Small intestine (tissue), 7 donors: ENCODE measurements around the gene PRTG. TPM values are rescaled to one million over a fixed set of nuclear protein-coding genes. Genes with fewer than 3 reads are reported as not detected.

ENCODE experiments used
- DNase-seq, 2 donors: peaks; one replicate each; pipeline versions ENCODE4 v3.0.0 to v3.0.0-alpha.2; 2013
- FAIRE-seq: peaks from 2 replicates; lab custom pipeline; 2012; peaks lifted over from hg19 to GRCh38; lab: Jason Lieb, UNC
- H3K27ac ChIP-seq, 3 donors: one replicate each; pipeline ENCODE4 v1.5.1; 2013; ENCODE audit warnings: low read length in 2 of 3, mild to moderate bottlenecking in 2 of 3, control low read depth in 1 of 3, inconsistent platforms in 1 of 3, low read depth in 1 of 3, moderate library complexity in 1 of 3
- H3K27me3 ChIP-seq, 3 donors: one replicate each; pipeline ENCODE4 v1.6.1; 2013; ENCODE audit warnings: low read length in 3 of 3, inconsistent platforms in 1 of 3; ENCODE audit not compliant: control insufficient read depth in 3 of 3, insufficient read depth in 3 of 3
- H3K36me3 ChIP-seq, 3 donors: one replicate each; pipeline ENCODE4 v1.6.1; 2013; ENCODE audit warnings: low read length in 3 of 3, inconsistent platforms in 1 of 3, low read depth in 1 of 3, mild to moderate bottlenecking in 1 of 3, moderate library complexity in 1 of 3; ENCODE audit not compliant: control insufficient read depth in 3 of 3, insufficient read depth in 2 of 3
- H3K4me1 ChIP-seq, 3 donors: one replicate each; pipeline ENCODE4 v1.6.1; 2013; ENCODE audit warnings: low read length in 2 of 3, inconsistent platforms in 1 of 3, low read depth in 1 of 3, mild to moderate bottlenecking in 1 of 3, moderate library complexity in 1 of 3; ENCODE audit not compliant: control insufficient read depth in 3 of 3, insufficient read depth in 2 of 3
- H3K4me3 ChIP-seq, 3 donors: one replicate each; pipeline ENCODE4 v1.5.1; 2013; ENCODE audit warnings: low read length in 3 of 3, control low read depth in 1 of 3, inconsistent platforms in 1 of 3, low read depth in 1 of 3, mild to moderate bottlenecking in 1 of 3, moderate library complexity in 1 of 3
- H3K9me3 ChIP-seq, 2 donors: one replicate each; pipeline ENCODE4 v1.6.1; 2013; ENCODE audit warnings: low read depth in 1 of 2, low read length in 1 of 2; ENCODE audit not compliant: control insufficient read depth in 2 of 2, insufficient read depth in 1 of 2
- WGBS, 3 donors: extraction: QIAGEN DNeasy Blood & Tissue Kit; methylation state at CpG; one replicate each; pipeline ENCODE4 v1.1.7; 2013; 5-methylcytosine and 5-hydroxymethylcytosine counted together
- polyA plus RNA-seq, 4 donors: library from polyadenylated mRNA; stranded (reverse) in 3 of 4; unstranded in 1 of 4; fragments of 200-250 nt in 3 of 4; fragments of 120-200 nt in 1 of 4; gene quantifications; one replicate each; pipeline versions ENCODE4 v1.2.1 to v1.2.3, GENCODE V29; 2013
- donor health status: healthy with polysubstance abuse.
- donor health status: control.
- donor health status: control.
- donor health status: Bipolar disorder and iron deficiency.
- donor health status: healthy.

The PRTG gene
- polyA plus RNA-seq, 4 donors, result 0.19 to 6.4 TPM; not detected in 2

DNA sequence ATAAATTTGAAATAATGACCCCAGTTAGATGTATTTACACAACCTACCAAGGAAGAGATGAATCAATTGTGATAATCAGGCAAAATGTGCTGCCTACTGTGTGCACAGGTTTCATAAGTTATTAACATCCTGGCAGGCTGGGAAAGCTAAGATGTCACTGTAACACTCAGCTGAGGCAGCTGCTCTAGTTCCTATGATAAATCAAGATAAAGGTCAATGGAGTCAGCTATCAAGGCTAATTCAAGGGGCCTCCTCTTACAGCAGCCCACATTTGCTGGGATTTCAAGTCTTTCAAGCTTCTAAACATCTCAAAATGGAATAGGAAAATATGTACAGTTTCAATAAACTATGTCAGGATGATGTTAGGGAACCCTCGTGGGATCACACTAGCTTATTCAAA is 84.1 kb downstream of the PRTG start:
- Histone ChIP-seq H3K27ac (no peak overlapping the region), H3K9me3 (no peaks in the 10 kb centered on the region), H3K27me3 (no peaks in the 10 kb centered on the region), H3K4me1 (no peaks in the 10 kb centered on the region), H3K4me3 (no peak overlapping the region), H3K36me3 (no peaks in the 10 kb centered on the region)
- no peak for DNase-seq
- FAIRE-seq, result no peak
- WGBS, 3 donors, result 80 to 85% (median 83%) methylated on average over 1 of the region's 1 CpG

- no peak overlapping the region for H3K4me3 ChIP-seq
- WGBS, 3 donors, result 59 to 64% (median 64%) methylated on average over 4 of the region's 4 CpGs
- no peaks in the 10 kb centered on the region for H3K4me1 ChIP-seq
- DNase-seq (no peak), FAIRE-seq (no peak)
- H3K9me3 ChIP-seq, result no peaks in the 10 kb centered on the region
- H3K36me3 ChIP-seq, result no peaks in the 10 kb centered on the region
- no peaks in the 10 kb centered on the region for H3K27me3 ChIP-seq
- H3K27ac ChIP-seq, result no peak overlapping the region
Measured at GRCh38 chr15:55654561-55655031, 88.4 kb downstream of the PRTG start.

DNA sequence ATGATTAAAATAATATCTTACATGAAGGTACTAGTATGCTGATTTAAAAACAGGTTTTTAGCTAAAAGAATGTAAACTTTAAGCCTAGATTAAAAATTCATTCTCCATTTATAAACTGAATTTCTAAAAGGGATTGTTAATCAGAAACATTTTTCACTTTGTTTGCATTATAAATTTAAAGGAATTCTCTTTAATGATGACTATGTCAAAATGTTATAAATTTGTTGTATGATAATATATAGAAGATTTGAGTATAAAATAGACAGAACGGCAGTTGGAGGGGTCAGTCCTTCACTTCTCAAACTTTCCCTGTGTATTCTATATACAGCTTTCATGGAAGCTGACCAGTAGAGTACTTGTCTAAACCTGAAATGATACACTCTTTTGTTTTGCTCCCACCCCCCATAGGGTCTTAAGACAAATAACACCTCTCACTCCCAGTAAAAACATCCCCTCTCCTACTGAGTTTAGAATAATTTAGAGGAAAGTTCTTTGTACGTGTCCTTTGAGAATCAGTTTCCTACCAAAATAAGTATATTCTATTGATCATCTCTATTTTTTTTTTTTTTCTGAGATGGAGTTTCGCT is 90.0 kb downstream of the PRTG start:
- no peak for DNase-seq
- WGBS, 3 donors, result 94 to 97% (median 96%) methylated on average over 3 of the region's 3 CpGs
- Histone ChIP-seq H3K27me3 (no peaks in the 10 kb centered on the region), H3K4me3 (no peak overlapping the region), H3K36me3 (no peaks in the 10 kb centered on the region), H3K27ac (no peak overlapping the region), H3K4me1 (no peaks in the 10 kb centered on the region), H3K9me3 (no peaks in the 10 kb centered on the region)
- FAIRE-seq, result no peak

DNA sequence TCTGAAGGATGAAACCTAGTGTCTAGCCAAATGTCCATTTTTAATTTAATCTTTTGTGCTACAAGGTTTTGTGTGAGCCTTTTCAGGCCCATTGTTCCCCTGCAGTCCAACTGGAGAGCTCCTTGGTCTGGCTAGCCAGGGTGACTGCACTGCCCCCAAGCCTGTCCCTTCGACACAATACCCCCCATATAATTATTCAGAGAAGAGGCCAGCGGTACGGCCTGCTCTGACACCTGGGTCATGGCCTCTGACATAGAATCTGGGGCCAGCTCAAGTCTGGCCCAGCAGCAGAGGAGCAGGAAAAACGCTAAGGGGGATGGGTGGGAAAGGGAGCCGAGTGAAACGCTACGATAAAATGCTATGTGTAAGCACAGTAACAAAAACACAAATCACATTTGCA is 90.6 kb downstream of the PRTG start:
- H3K4me1 ChIP-seq, result no peaks in the 10 kb centered on the region
- no peak for FAIRE-seq
- H3K27ac ChIP-seq, result no peak overlapping the region
- WGBS, 3 donors, result 80 to 82% (median 82%) methylated on average over 7 of the region's 7 CpGs
- no peaks in the 10 kb centered on the region for H3K9me3 ChIP-seq
- H3K4me3 ChIP-seq, result no peak overlapping the region
- DNase-seq, result no peak
- no peaks in the 10 kb centered on the region for H3K27me3 ChIP-seq
- no peaks in the 10 kb centered on the region for H3K36me3 ChIP-seq

DNA sequence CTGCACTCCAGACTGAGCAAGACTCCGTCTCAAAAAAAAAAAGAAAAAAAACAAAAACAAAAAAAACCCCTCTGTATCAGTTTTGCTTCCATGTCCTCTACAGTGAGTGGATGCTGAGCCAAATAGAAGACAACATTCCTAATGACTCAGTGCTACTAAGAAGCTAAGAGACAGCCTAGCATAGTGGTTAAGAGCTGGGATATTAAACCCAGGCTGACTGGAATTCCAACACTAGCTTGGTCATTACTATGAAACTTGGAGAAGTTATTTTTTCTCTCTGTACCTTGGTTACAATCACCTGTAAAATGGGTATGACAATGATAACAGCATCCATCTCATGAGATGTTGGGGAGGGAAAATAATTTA is 93.9 kb downstream of the PRTG start:
- H3K4me1 ChIP-seq, result no peaks in the 10 kb centered on the region
- WGBS, 3 donors, result 81 to 92% (median 83%) methylated on average over 1 of the region's 1 CpG
- no peaks in the 10 kb centered on the region for H3K36me3 ChIP-seq
- no peak overlapping the region for H3K27ac ChIP-seq
- DNase-seq (no peak), FAIRE-seq (no peak)
- H3K27me3 ChIP-seq, result no peaks in the 10 kb centered on the region
- no peaks in the 10 kb centered on the region for H3K9me3 ChIP-seq
- no peak overlapping the region for H3K4me3 ChIP-seq

- Histone ChIP-seq H3K27me3 (no peaks in the 10 kb centered on the region), H3K27ac (no peak overlapping the region), H3K4me3 (no peak overlapping the region), H3K9me3 (no peaks in the 10 kb centered on the region), H3K36me3 (peaks cover 0 to 3% (median 0%) of the 10 kb centered on the region in 3 donors), H3K4me1 (no peaks in the 10 kb centered on the region)
- no peak for FAIRE-seq
- WGBS, 3 donors, result 68 to 90% (median 78%) methylated on average over 1 of the region's 1 CpG
- no peak for DNase-seq
Measured at GRCh38 chr15:55638764-55639163, 104.2 kb downstream of the PRTG start.

- no peak overlapping the region for H3K4me3 ChIP-seq
- H3K27ac ChIP-seq, result no peak overlapping the region
- H3K27me3 ChIP-seq, result no peaks in the 10 kb centered on the region
- FAIRE-seq, result no peak
- no peak for DNase-seq
- H3K36me3 ChIP-seq, result peaks cover 0 to 3% (median 0%) of the 10 kb centered on the region in 3 donors
- no peaks in the 10 kb centered on the region for H3K4me1 ChIP-seq
- no peaks in the 10 kb centered on the region for H3K9me3 ChIP-seq
- 71 to 88% (median 78%) methylated on average over 3 of the region's 3 CpGs for WGBS, 3 donors
Measured at GRCh38 chr15:55637086-55637485, 105.9 kb downstream of the PRTG start.

GRCh38 chr15:55633731-55634130 is 109.2 kb downstream of the PRTG start:
- FAIRE-seq, result no peak

DNA sequence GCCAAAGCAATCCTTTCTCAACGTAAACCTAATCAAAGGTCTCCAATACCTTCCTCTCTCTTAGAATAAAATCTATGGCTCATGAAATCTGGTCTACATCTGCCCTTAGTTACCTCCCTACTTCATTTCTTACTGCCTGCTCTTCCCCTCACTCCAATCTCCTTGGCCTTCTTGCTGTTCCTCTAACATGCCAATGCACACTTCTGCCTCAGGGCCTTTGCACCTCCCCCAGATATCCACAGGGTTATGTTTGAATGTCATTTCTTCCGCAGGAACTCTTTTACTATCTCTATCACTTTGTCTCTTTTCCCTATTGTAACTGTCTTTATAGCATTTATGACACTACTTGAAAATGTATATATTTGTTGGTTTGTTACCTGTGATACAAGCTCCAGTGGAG is 110.5 kb downstream of the PRTG start:
- H3K4me1 ChIP-seq, result no peaks in the 10 kb centered on the region
- no peaks in the 10 kb centered on the region for H3K9me3 ChIP-seq
- H3K36me3 ChIP-seq, result no peaks in the 10 kb centered on the region
- 74 to 92% (median 76%) methylated on average over 2 of the region's 2 CpGs for WGBS, 3 donors
- DNase-seq (no peak), FAIRE-seq (no peak)
- no peak overlapping the region for H3K27ac ChIP-seq
- no peak overlapping the region for H3K4me3 ChIP-seq
- no peaks in the 10 kb centered on the region for H3K27me3 ChIP-seq

More at GRCh38 chr15:55633731-55634130, 109.2 kb downstream of the PRTG start:
- 85 to 94% (median 85%) methylated on average over 1 of the region's 1 CpG for WGBS, 3 donors
- H3K27ac ChIP-seq, result no peak overlapping the region
- no peaks in the 10 kb centered on the region for H3K4me1 ChIP-seq
- no peak overlapping the region for H3K4me3 ChIP-seq
- no peaks in the 10 kb centered on the region for H3K27me3 ChIP-seq
- DNase-seq, result no peak
- no peaks in the 10 kb centered on the region for H3K36me3 ChIP-seq
- no peaks in the 10 kb centered on the region for H3K9me3 ChIP-seq
